Caki2 (cell line): ENCODE data around the gene LST1. TPM values are rescaled to one million over a fixed set of nuclear protein-coding genes. Genes with fewer than 3 reads are reported as not detected.
"Not testable (repeated sequence)": the region's sequence is repeated elsewhere in the genome, so short reads cannot be mapped to it uniquely, and the experiment has no call there.

Source experiments
- DNase-seq: peaks from one replicate; pipeline ENCODE4 v3.0.0-alpha.2; 2015; ENCODE audit warnings: low read depth
- in situ Hi-C: cut with HindIII; loops from 2 replicates; pipeline ENCODE4 v1.10.0; 2016; ENCODE audit warnings: low sequenced_read_pairs, low pct_unique_long_range_greater_than_20kb, mixed read lengths
- total RNA-seq: library from RNA; depleted of rRNA; stranded (reverse); fragments of >200 nt; shearing (Covaris generic); gene quantifications from 2 replicates; pipeline ENCODE4 v1.2.3, GENCODE V29; 2014; ENCODE audit warnings: low replicate concordance

Gene LST1
- total RNA-seq, 1 experiment from 2014 or later: not detected

GRCh38 chr6:31578184-31579118 is 7.6 kb upstream of the LST1 start:
- DNase-seq: peak; percentile 79
- in situ Hi-C loops: no loop called here

GRCh38 chr6:31579119-31579505 is 7.0 kb upstream of the LST1 start:
- no peak for DNase-seq
- in situ Hi-C loops: no loop called here

- no peak for DNase-seq
- in situ Hi-C loops: no loop called here
These were observed 6.3 kb upstream of the LST1 start for GRCh38 chr6:31579546-31580437.

- DNase-seq: no peak
- in situ Hi-C loops: no loop called here
These were observed 5.7 kb upstream of the LST1 start for GRCh38 chr6:31580438-31580740.

GRCh38 chr6:31580807-31581433 is 5.2 kb upstream of the LST1 start:
- DNase-seq: peak; percentile 67
- in situ Hi-C loops: no loop called here

- in situ Hi-C loops: no loop called here
- DNase-seq: no peak
These were observed 4.4 kb upstream of the LST1 start for GRCh38 chr6:31581434-31582229.

GRCh38 chr6:31582230-31582643 is 3.8 kb upstream of the LST1 start, which contains the start of gene LTB:
Gene LTB, minus strand, starts transcription at chr6:31582424. Its CDS starts 7 bp downstream, at chr6:31582417.
- in situ Hi-C loops: no loop called here
- no peak for DNase-seq

- in situ Hi-C loops: no loop called here
- no peak for DNase-seq
These were observed 586 bp upstream of the LST1 start for GRCh38 chr6:31585491-31585890.

GRCh38 chr6:31586599-31587281 is 663 bp downstream of the LST1 start:
- no peak for DNase-seq
- in situ Hi-C loops: no loop called here

- DNase-seq: no peak
- in situ Hi-C loops: no loop called here
These were observed 2.0 kb downstream of the LST1 start for GRCh38 chr6:31587791-31588777.

GRCh38 chr6:31588871-31589650 is 3.0 kb downstream of the LST1 start:
- DNase-seq: no peak
- in situ Hi-C loops: no loop called here

GRCh38 chr6:31590691-31591090 is 4.6 kb downstream of the LST1 start:
- in situ Hi-C loops, DNase-seq: not testable (repeated sequence)

- DNase-seq: no peak
- in situ Hi-C loops: no loop called here
These were observed 6.3 kb downstream of the LST1 start for GRCh38 chr6:31592396-31592771.

- no peak for DNase-seq
- in situ Hi-C loops: no loop called here
These were observed 10.9 kb downstream of the LST1 start for GRCh38 chr6:31597006-31597405.

- in situ Hi-C loops: no loop called here
- DNase-seq: no peak
These were observed 21.2 kb downstream of the LST1 start for GRCh38 chr6:31607317-31607716.
